GM19099 (cell line): ENCODE measurements around the gene CNTN5.

Experiments
- POLR2A ChIP-seq: IDR thresholded peaks from 3 replicates; pipeline ENCODE4 v1.6.1; 2011; ENCODE audit warnings: low read depth; ENCODE audit not compliant: insufficient read length; ENCODE audit errors: extremely low read depth

Gene CNTN5

GRCh38 chr11:99376463-99376862 lies 355.7 kb downstream of the CNTN5 start:
- no peak for TF ChIP-seq POLR2A

- no peak for TF ChIP-seq POLR2A
Observed at GRCh38 chr11:99383648-99384245, 363.0 kb downstream of the CNTN5 start.

DNA sequence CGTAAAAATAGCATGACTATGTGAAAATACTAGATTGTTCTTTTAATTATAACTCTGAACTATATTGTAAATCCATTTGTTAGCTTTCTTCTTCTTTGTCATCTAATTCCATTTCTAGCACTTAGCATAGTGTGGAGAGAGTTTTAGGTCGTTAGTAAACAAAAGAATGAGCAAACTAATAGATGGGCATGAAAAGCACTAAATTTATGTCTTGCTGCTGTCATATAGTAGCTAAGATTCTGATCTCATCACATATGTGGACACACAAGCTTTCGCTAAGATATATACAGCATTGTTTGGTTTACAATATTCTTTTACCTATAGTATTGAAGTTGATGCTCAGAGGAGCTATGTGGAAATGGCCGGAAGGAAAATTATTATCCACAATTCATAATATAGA lies 370.5 kb downstream of the CNTN5 start:
- TF ChIP-seq POLR2A = no peak

- TF ChIP-seq POLR2A = no peak
Observed at GRCh38 chr11:99406345-99406744, 385.6 kb downstream of the CNTN5 start.

DNA sequence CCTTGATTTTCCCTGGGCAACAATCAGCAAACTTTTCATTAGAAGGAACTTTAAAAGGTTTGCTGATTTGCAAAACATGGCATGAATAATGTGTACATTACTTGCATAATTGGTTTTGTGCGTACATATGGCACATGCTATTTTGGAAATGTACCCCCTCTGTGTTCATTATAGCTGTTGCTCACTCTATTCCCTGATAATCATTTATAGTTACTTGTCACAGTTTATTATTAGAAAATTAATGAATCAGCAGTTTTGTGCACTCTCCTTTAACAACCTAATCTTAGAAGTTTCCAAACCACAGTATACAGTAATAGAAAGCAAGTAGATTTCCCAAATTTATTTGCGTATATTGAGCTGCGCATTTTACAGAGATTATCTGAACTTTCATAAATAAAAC lies 389.9 kb downstream of the CNTN5 start:
- no peak for TF ChIP-seq POLR2A

DNA sequence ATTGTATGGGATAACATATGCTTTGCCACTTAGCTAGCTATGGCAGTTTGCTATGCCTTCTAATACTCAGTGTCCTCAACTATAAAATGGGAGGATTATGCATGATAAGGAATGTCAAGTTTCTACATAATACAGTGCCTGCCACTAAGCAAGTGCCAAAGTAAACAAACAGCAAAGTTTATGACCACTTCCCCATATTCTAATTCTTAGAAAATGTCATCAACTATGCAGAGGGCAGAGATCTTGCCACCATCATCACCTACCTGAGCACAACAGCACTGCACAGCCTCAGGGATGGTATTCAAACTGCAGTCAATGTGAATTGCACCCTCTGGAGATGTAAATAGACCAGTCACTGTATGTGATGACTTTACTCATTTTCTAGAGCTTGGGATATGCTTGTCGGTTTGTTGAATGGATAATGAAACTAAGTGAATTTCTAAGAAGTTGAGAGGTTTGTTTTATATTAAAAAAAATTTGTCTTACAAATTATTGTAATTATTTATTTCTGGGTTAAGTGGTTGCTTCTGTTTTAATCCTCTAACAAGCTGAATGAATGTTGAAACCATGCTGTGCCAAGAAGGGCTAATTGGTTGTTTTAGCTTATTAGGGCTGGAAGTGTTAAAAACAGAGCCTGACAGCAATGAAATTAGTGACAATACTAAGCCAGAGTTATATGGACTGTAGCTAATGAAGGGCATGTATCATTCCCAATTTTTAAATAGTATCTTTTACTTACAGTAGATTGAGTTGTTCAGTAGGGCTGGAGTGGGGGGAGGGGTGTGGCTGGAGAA lies 398.4 kb downstream of the CNTN5 start:
- no peak for TF ChIP-seq POLR2A

DNA sequence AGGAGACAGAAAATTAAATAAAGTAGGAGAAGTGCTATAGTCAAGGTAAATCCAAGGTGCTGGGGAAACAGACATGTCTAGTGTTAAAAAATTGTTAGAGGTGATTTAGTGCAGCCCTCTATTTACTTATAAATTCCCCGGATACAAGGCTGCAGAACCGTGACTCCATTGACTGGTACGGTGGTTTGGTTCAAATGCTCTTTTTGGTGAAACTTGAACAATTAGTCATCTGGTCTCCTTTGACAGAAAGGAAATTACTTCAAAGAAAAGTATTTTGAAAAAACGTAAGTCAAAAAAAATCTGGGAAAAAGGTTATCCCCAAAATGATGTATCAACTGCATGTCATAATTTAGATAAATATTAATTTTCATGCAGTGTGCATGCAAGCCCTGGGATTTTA lies 399.2 kb downstream of the CNTN5 start:
- TF ChIP-seq POLR2A = no peak

GRCh38 chr11:99422581-99423427 lies 402.1 kb downstream of the CNTN5 start:
- TF ChIP-seq POLR2A = no peak

DNA sequence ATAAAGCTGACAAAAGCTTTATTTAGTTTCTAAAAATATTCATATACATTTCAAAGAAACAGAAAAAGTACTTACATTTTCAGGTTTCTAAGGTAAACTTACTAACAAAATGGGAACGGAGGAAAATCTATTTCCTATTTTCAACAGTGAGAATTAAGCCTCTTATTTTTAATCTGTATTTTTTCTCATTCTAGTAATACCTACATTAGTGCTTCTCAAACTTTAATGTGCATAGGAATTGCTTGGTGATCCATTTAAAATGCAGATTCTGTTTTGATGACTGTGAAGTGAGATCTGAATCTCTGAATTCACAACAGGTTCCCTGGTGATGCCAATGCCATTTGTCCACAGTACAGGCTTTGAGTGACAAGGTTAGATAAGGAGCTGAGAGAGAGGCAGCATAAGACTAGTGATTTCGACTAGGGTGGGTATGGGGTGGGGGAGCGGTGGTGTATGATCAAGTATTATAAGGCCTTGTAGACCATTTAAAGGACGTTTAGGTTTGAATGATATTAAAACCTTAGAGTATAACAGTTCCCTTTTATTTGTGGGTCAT lies 402.8 kb downstream of the CNTN5 start:
- TF ChIP-seq POLR2A = no peak

DNA sequence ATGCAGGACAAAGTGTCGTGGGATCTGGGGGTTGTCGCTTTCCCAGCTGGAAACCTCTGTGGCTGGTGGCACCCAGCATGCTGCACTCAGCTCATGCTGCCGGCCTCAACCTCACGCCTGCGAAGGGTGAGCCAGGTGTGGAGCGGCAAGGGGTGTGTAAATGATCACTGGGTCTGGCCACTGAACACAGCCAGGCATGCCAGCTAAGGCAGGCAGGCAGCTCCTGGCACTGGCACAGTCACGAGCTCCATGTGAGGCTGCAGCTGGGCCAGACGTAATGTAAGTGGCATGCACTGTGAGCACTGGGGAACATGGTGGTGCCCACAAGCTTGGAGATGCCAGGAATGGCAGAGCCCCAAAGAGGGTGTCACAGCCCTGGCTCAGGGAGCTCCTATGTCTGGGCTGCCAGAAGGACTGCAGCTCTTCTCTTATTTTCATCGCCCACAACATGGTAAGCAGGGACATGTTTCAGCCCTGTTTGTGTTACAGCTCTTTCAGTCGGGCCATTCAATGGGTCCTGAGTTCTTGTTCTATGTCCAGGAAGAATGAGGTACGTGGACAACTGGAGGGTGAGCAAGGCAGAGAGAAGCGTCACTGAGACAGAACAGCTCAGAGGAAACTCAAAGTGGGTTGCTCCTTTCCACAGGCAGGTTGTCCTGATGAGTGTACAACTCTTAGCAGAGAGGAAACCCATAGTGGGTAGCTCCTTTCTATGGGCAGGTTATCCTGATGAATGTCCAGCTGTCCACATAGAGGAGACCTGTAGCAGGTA lies 403.8 kb downstream of the CNTN5 start:
- no peak for TF ChIP-seq POLR2A

DNA sequence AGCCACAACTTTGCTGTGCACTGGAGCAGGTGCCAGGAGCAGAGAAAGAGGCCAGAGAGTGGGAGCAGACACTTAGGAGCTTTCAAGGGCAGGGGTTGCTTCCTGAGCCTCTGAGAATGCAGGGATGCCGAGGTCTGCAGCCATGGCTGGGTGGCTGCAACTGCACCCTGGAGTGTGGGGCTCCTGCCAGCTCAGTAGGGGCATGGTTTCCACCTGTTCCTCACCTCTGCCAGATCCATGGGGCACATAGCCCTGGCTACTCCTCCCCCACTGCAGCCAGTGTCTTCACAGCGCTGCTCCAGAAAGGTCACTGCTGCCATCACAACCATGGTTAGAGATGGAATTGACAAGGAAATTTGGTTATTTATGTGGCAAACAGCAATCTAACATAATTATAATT lies 404.8 kb downstream of the CNTN5 start:
- TF ChIP-seq POLR2A = no peak

- TF ChIP-seq POLR2A = no peak
Observed at GRCh38 chr11:99432677-99433076, 411.9 kb downstream of the CNTN5 start.

DNA sequence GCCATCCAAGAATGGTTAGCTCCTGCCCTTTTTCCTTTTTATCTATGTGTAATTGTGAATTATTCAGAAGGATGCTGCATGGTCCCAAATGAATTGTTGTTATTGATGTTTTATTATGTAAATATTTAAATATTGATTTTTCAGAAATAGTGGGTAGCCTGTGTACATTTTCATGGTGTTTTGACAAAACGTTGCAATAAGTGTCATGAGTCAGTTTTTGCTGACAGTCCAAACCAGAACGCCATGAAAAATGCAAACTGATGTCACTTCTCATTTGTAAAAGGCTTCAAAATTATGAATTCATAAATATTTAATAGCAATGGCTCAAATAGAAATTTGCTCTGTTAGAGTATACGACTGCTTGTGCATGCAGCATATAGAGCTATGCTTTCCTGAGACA lies 422.5 kb downstream of the CNTN5 start:
- no peak for TF ChIP-seq POLR2A

DNA sequence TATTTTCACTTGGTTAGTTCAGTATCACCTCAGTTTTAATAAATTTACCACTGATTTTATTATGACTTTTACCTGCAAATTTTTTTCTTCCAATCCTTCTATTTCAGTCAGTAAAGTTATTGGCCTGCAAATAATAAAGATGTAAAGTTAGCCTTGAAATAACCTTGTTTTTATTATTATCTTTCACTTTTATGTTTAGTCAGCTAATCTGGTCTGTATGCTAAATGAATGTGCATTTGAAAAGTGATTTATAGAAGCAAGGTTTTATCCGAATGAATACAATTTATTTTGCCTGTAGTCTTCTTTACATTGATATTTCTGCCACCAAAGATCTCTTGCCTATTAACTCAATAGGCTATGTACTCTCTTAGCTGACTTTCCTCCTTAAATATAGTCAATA lies 425.7 kb downstream of the CNTN5 start:
- TF ChIP-seq POLR2A = no peak

- TF ChIP-seq POLR2A = no peak
Observed at GRCh38 chr11:99449345-99449744, 428.6 kb downstream of the CNTN5 start.
